SK-N-SH (cell line): ENCODE results near the gene MYO19. TPM values are rescaled to one million over a fixed set of nuclear protein-coding genes. Genes with fewer than 3 reads are reported as not detected.

Experiments
- CTCF ChIA-PET: fragments of 300-600, 350-600 bp; formaldehyde crosslinking; extraction: SDS; loops from one replicate; lab custom pipeline; 2021; lab: Yijun Ruan, JAX
- POLR2A ChIA-PET: fragments of 350-600 bp; sonication (Branson Sonifier 250); formaldehyde crosslinking; extraction: SDS; loops from one replicate; lab custom pipeline; 2020; ENCODE audit warnings: antibody characterized with exemption, inconsistent platforms; lab: Yijun Ruan, JAX
- DNase-seq: peaks from one replicate; pipeline ENCODE4 v3.0.0; 2012
- H2AFZ ChIP-seq: fragments of 200-600 bp; sonication (generic); 2 replicates; pipeline ENCODE4 v1.8.1; 2016; ENCODE audit warnings: antibody characterized with exemption, mild to moderate bottlenecking, low read depth
- H3F3A ChIP-seq: fragments of 200-600 bp; sonication (generic); replicated peaks from 2 replicates; pipeline ENCODE3; 2016; ENCODE audit warnings: antibody characterized with exemption, mild to moderate bottlenecking; ENCODE audit not compliant: insufficient read depth
- H3K27ac ChIP-seq, 2 experiments: fragments of 200-500 bp in 1 of 2; fragments of 200-600 bp in 1 of 2; sonication (Bioruptor generic) in 1 of 2; sonication (generic), shearing (Covaris generic) in 1 of 2; 2 replicates each; pipeline versions ENCODE4 v1.5.1 to v1.6.1; 2014 to 2016; ENCODE audit warnings: low read depth in 2 of 2, inconsistent platforms in 1 of 2, low read length in 1 of 2, mild to moderate bottlenecking in 1 of 2, mixed read lengths in 1 of 2
- H3K27me3 ChIP-seq: fragments of 200-600 bp; sonication (generic), shearing (Covaris generic); 2 replicates; pipeline ENCODE4 v1.6.1; 2016; ENCODE audit warnings: mixed run types; ENCODE audit not compliant: insufficient read depth
- H3K36me3 ChIP-seq, 2 experiments: fragments of 200-500 bp in 1 of 2; fragments of 200-600 bp in 1 of 2; sonication (Bioruptor generic) in 1 of 2; sonication (generic) in 1 of 2; replicated peaks in 1 of 2; 2 replicates each; pipeline versions ENCODE3 to v1.5.1; 2014 to 2016; ENCODE audit warnings: low read length in 1 of 2, mild to moderate bottlenecking in 1 of 2; ENCODE audit not compliant: insufficient read depth in 2 of 2, control insufficient read depth in 1 of 2
- H3K4me1 ChIP-seq, 2 experiments: fragments of 200-500 bp in 1 of 2; fragments of 200-600 bp in 1 of 2; sonication (Bioruptor generic) in 1 of 2; sonication (generic), shearing (Covaris generic) in 1 of 2; 2 replicates each; pipeline versions ENCODE4 v1.5.1 to v1.6.1; 2014 to 2016; ENCODE audit warnings: low read depth in 1 of 2, low read length in 1 of 2, mixed run types in 1 of 2; ENCODE audit not compliant: insufficient read depth in 2 of 2, control insufficient read depth in 1 of 2
- H3K4me2 ChIP-seq: fragments of 200-600 bp; sonication (generic), shearing (Covaris generic); 2 replicates; pipeline ENCODE4 v1.6.1; 2017; ENCODE audit warnings: mixed run types
- H3K4me3 ChIP-seq, 2 experiments: fragments of 200-500 bp in 1 of 2; fragments of 200-600 bp in 1 of 2; sonication (Bioruptor generic) in 1 of 2; sonication (generic), shearing (Covaris generic) in 1 of 2; 2 replicates each; pipeline versions ENCODE4 v1.5.1 to v1.8.1; 2014 to 2016; ENCODE audit warnings: low read depth in 2 of 2, inconsistent platforms in 1 of 2, low read length in 1 of 2, mild to moderate bottlenecking in 1 of 2, mixed read lengths in 1 of 2, moderate library complexity in 1 of 2
- H3K79me2 ChIP-seq: fragments of 200-600 bp; sonication (generic); 2 replicates; pipeline ENCODE4 v1.8.1; 2017; ENCODE audit warnings: mild to moderate bottlenecking; ENCODE audit not compliant: insufficient read depth
- H3K9ac ChIP-seq: fragments of 200-600 bp; sonication (generic); 2 replicates; pipeline ENCODE4 v1.6.1; 2017; ENCODE audit warnings: mixed run types
- H3K9me2 ChIP-seq: fragments of 200-600 bp; sonication (generic); 2 replicates; pipeline ENCODE4 v1.6.1; 2017; ENCODE audit warnings: mixed run types
- H3K9me3 ChIP-seq: fragments of 200-600 bp; sonication (generic); 2 replicates; pipeline ENCODE4 v1.6.1; 2017; ENCODE audit warnings: mixed run types, mild to moderate bottlenecking, moderate library complexity
- H4K20me1 ChIP-seq: fragments of 200-600 bp; sonication (generic); 2 replicates; pipeline ENCODE4 v1.6.1; 2017; ENCODE audit warnings: mild to moderate bottlenecking, mixed run types; ENCODE audit not compliant: insufficient read depth
- ELF1 ChIP-seq: IDR thresholded peaks from 2 replicates; pipeline ENCODE4 v1.4.0; 2012
- EP300 ChIP-seq, 2 experiments: IDR thresholded peaks; 2 replicates each; pipeline versions ENCODE4 v1.4.0 to v1.6.1; 2012; ENCODE audit warnings: borderline replicate concordance in 1 of 2, low read depth in 1 of 2, low read length in 1 of 2
- FOSL2 ChIP-seq: IDR thresholded peaks from 2 replicates; pipeline ENCODE4 v1.4.0; 2012; ENCODE audit warnings: low read depth, mild to moderate bottlenecking, moderate library complexity, borderline replicate concordance
- FOXJ3 ChIP-seq: sonication (generic); formaldehyde crosslinking; IDR thresholded peaks from 2 replicates; pipeline ENCODE4 v1.5.1; 2020; ENCODE audit warnings: mild to moderate bottlenecking, missing genetic modification reagents
- GABPA ChIP-seq: IDR thresholded peaks from 2 replicates; pipeline ENCODE4 v1.4.0; 2012; ENCODE audit warnings: low read depth, mild to moderate bottlenecking
- MEF2A ChIP-seq: IDR thresholded peaks from 2 replicates; pipeline ENCODE4 v1.4.0; 2012; ENCODE audit warnings: low read depth, borderline replicate concordance
- MXI1 ChIP-seq: IDR thresholded peaks from 2 replicates; pipeline ENCODE4 v1.6.1; 2012; ENCODE audit warnings: mild to moderate bottlenecking, low read depth, low read length, improper control_type of control experiment
- NRF1 ChIP-seq: IDR thresholded peaks from 2 replicates; pipeline ENCODE4 v1.6.1; 2012; ENCODE audit warnings: low read depth, mild to moderate bottlenecking, low read length
- REST ChIP-seq: IDR thresholded peaks from 2 replicates; pipeline ENCODE4 v1.6.1; 2012; ENCODE audit warnings: mild to moderate bottlenecking, low read depth, low read length, moderate library complexity
- RXRA ChIP-seq: IDR thresholded peaks from 2 replicates; pipeline ENCODE4 v1.4.0; 2012; ENCODE audit warnings: low read depth, mild to moderate bottlenecking, borderline replicate concordance
- TCF12 ChIP-seq: IDR thresholded peaks from 2 replicates; pipeline ENCODE4 v1.4.0; 2012
- USF1 ChIP-seq: IDR thresholded peaks from 2 replicates; pipeline ENCODE4 v1.4.0; 2012; ENCODE audit warnings: low read depth, borderline replicate concordance
- USF2 ChIP-seq: fragments of 150-350 bp; IDR thresholded peaks from 2 replicates; pipeline ENCODE4 v1.6.1; 2017; ENCODE audit warnings: antibody characterized with exemption, low read length, low read depth, borderline replicate concordance
- WGBS: methylation state at CpG from one replicate; pipeline ENCODE4 v1.1.6; 2017; ENCODE audit warnings: low lambda C conversion rate; 5-methylcytosine and 5-hydroxymethylcytosine counted together
- polyA plus RNA-seq, 3 experiments: library from polyadenylated mRNA; depleted of rRNA; stranded (reverse); fragments of >200 nt; gene quantifications; 2 replicates each; pipeline ENCODE4 v1.2.3, GENCODE V29; 2012
- TF ChIP-seq, protein P1 (sequence below): IDR thresholded peaks from 2 replicates; pipeline ENCODE4 v1.4.0; 2012; ENCODE audit warnings: low read depth

The MYO19 gene
- polyA plus RNA-seq, 1 of the 3 experiments (the other 2 are of a cell fraction), result 61.6 TPM

DNA sequence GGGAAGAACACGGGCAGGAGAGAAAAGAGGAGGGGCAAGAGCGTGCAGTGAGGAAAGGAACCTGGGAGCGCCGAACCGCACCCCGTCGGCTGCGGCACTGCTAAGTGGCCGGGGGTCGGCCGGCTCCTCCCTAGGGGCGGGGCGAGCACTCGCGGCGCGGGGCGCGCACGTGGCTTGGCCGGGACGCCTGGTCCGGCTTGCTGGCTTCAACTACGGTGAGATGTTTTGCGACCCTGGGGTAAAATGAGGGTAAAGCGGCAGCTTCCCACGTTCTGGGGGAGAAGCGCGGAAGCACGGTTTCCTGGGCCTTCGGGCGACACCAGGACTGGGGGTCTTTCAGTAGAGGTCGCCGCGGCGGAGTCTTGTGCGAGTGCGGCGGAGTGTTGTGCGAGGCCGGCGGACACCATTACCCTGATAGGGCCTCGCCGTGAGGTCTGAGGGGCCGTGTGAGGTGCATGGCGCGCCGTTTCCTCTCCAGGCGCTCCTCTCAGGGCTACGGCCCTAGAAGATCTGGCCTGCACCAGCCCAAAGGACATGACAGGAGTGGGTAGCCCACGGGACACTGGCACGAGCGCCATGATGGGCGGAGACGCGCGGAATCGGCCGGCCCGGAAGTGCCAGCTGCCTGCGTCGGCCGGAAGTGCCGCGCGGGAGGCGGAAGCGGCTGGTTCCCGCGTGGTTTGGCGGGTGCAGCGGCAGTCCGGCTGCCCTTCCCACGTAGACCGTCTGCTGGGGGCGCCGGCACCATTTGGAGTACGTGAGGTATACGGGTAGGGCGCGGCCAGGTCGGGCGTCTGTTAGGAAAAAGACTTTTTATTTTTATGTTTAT is at the start of gene MYO19, which contains the start of gene PIGW (continued):
- TF ChIP-seq REST (no peak), FOSL2 (no peak), FOXJ3 (CRISPR knock-in tag) (no peak), NRF1 (no peak), MXI1 (peak; percentile 99), RXRA (peak; percentile 4; the same call in 1 of the 2 replicates), EP300 (IDR thresholded peaks at IDR 0.05; ENCODE audit: borderline replicate concordance in 1 of 2, low read depth in 1 of 2, low read length in 1 of 2) (0 out of 4 replicates have a peak, but pooled peaks of 1 of the 2 experiments have one; percentile 6), ELF1 (peak; percentile 95), USF2 (no peak), TCF12 (peak; percentile 5; the same call in 1 of the 2 replicates), MEF2A (no peak), GABPA (peak; percentile 93), USF1 (peak; percentile 64)
- TF ChIP-seq, all 33 proteins: peak for 17

DNA sequence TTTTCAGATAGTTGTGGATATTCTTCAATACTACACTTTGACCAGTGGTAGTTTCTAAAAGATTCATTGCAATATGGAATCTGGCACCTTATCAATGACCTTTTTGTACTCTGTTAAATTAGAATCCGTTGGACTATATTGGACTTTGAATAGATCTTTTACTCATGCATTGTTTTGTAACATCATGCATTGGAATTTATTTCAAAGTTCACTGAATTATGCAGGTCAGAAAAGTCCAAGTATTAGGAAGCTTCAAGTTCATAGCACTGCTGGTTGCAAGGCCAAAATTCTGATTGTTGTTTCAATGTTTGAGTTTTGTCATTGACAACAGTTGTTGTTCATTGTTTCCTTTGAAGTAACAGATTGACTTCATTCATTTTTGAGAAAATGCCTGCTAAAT is 49.1 kb upstream of the MYO19 start:
- Histone ChIP-seq H3K4me3 (no peak overlapping the region), H3K79me2 (peaks cover 43% of the 10 kb centered on the region), H3K9ac (no peak overlapping the region), H3K4me1 (no peaks in the 10 kb centered on the region), H3K36me3 (peaks cover 50 to 79% of the 10 kb centered on the region in 2 experiments), H3K9me3 (no peaks in the 10 kb centered on the region), H2AFZ (no peak overlapping the region), H3K4me2 (no peak overlapping the region), H4K20me1 (peaks cover 6% of the 10 kb centered on the region; the same call in 1 of the 2 replicates), H3K9me2 (no peaks in the 10 kb centered on the region), H3F3A (peaks cover 19% of the 10 kb centered on the region), H3K27ac (no peak overlapping the region), H3K27me3 (no peaks in the 10 kb centered on the region)
- ChIA-PET CTCF (interaction anchor here (1.5 to 5.7 kb wide), 2 partner anchors 18 to 50 kb away, joined by 3 to 26 read pairs; partner anchors contain the start of genes MRM1, MYO19 and PIGW), POLR2A (no interaction called here)
- 88% methylated on average over 1 of the region's 1 CpG for WGBS
- DNase-seq, result no peak
- no peak for TF ChIP-seq FOXJ3 (CRISPR knock-in tag)
- TF ChIP-seq, protein P1, sequence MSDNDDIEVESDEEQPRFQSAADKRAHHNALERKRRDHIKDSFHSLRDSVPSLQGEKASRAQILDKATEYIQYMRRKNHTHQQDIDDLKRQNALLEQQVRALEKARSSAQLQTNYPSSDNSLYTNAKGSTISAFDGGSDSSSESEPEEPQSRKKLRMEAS, result no peak
